Stimulated activated CD8-positive, alpha-beta memory T cell treated with anti-CD3 and anti-CD28 coated beads, Interleukin-7, amount 100 ng/mL, for 24 hours (primary cell): ENCODE measurements around the gene GDI2.

Source experiments
- DNase-seq: peaks from one replicate; pipeline ENCODE4 v3.0.0-alpha.2; 2020; ENCODE audit warnings: low read depth

The GDI2 gene

GRCh38 chr10:5741276-5741675 lies 72.0 kb downstream of the GDI2 start:
- DNase-seq = no peak

GRCh38 chr10:5738427-5738826 lies 74.8 kb downstream of the GDI2 start:
- DNase-seq = no peak

- no peak for DNase-seq
Observed at GRCh38 chr10:5737352-5737751, 75.9 kb downstream of the GDI2 start.

GRCh38 chr10:5736591-5736990 lies 76.6 kb downstream of the GDI2 start:
- DNase-seq = no peak

- no peak for DNase-seq
Observed at GRCh38 chr10:5735119-5735518, 78.1 kb downstream of the GDI2 start.

GRCh38 chr10:5732141-5732540 lies 81.1 kb downstream of the GDI2 start:
- no peak for DNase-seq

GRCh38 chr10:5731559-5731958 lies 81.7 kb downstream of the GDI2 start:
- DNase-seq = no peak

GRCh38 chr10:5730766-5731165 lies 82.5 kb downstream of the GDI2 start:
- no peak for DNase-seq

- DNase-seq = no peak
Observed at GRCh38 chr10:5723692-5724091, 89.5 kb downstream of the GDI2 start.

- DNase-seq = no peak
Observed at GRCh38 chr10:5720182-5720581, 93.1 kb downstream of the GDI2 start.

- no peak for DNase-seq
Observed at GRCh38 chr10:5719546-5719945, 93.7 kb downstream of the GDI2 start.
